Measurements from ENCODE around the gene SOD2.
A peak's percentile ranks its signal among the peaks of the same experiment; 100 is the strongest.
"Not testable (repeated sequence)": the region's sequence is repeated elsewhere in the genome, so short reads cannot be mapped to it uniquely, and the experiment has no call there.

The SOD2 gene

GRCh38 chr6:159681191-159681880, 11.7 kb downstream of the SOD2 start:
- peak; percentile 68 to 82 (median 73) for DNase-seq

- peak; percentile 30 to 65 (median 43) for DNase-seq
These were observed 12.9 kb downstream of the SOD2 start for GRCh38 chr6:159680104-159680503.

GRCh38 chr6:159679091-159680077, 13.7 kb downstream of the SOD2 start:
- DNase-seq, result peak; percentile 46 to 69 (median 51)

- DNase-seq, result peak; percentile 64 to 77 (median 75)
These were observed 14.5 kb downstream of the SOD2 start for GRCh38 chr6:159678574-159678973.

- DNase-seq, result peak; percentile 80 to 87 (median 84)
These were observed 15.4 kb downstream of the SOD2 start for GRCh38 chr6:159677506-159678165.

- peak; percentile 82 to 90 (median 88) for DNase-seq
These were observed 16.0 kb downstream of the SOD2 start for GRCh38 chr6:159676890-159677505.

- peak in 1 of 3 donors; percentile 21 for DNase-seq
These were observed 16.8 kb downstream of the SOD2 start for GRCh38 chr6:159676236-159676635.

- DNase-seq, result peak; percentile 53 to 80 (median 73)
These were observed 27.0 kb downstream of the SOD2 start for GRCh38 chr6:159665868-159666635.

GRCh38 chr6:159663368-159663889, 29.6 kb downstream of the SOD2 start:
- DNase-seq, result not testable (repeated sequence)

- DNase-seq, result not testable (repeated sequence)
These were observed 31.1 kb downstream of the SOD2 start for GRCh38 chr6:159661977-159662376.

- DNase-seq, result no peak
These were observed 37.5 kb downstream of the SOD2 start for GRCh38 chr6:159655409-159655988.

- DNase-seq, result peak; percentile 76 to 87 (median 85)
These were observed 38.5 kb downstream of the SOD2 start for GRCh38 chr6:159654483-159655098.

GRCh38 chr6:159650314-159650713, 42.7 kb downstream of the SOD2 start:
- DNase-seq, result no peak

GRCh38 chr6:159649441-159649840, 43.6 kb downstream of the SOD2 start:
- DNase-seq, result no peak

- DNase-seq, result no peak
These were observed 46.3 kb downstream of the SOD2 start for GRCh38 chr6:159646733-159647132.

- peak; percentile 33 to 64 (median 35) for DNase-seq
These were observed 46.9 kb downstream of the SOD2 start for GRCh38 chr6:159646116-159646515.

- no peak for DNase-seq
These were observed 47.4 kb downstream of the SOD2 start for GRCh38 chr6:159645640-159646039.
